Adrenal gland (tissue), 12 donors: Measurements from ENCODE around the gene CMIP. TPM values are rescaled to one million over a fixed set of nuclear protein-coding genes. Genes with fewer than 3 reads are reported as not detected.

Source experiments
- DNase-seq, 7 donors: peaks; one replicate each; pipeline ENCODE4 v3.0.0-alpha.2; 2019 to 2020
- H3K27ac ChIP-seq, 5 donors: fragments of 200-600 bp; sonication (generic) in 4 of 5; 1 replicate in 3 of 5; 2 replicates in 2 of 5; pipeline versions ENCODE4 v1.5.1 to v1.8.0; 2016 to 2020; ENCODE audit warnings: mild to moderate bottlenecking in 1 of 5
- H3K27me3 ChIP-seq: fragments of 200-600 bp; 2 replicates; pipeline ENCODE4 v1.8.0; 2021
- H3K36me3 ChIP-seq, 2 donors: fragments of 200-600 bp; replicated peaks in 1 of 2; 1 replicate in 1 of 2; 2 replicates in 1 of 2; pipeline versions ENCODE4 v1.5.1 to v1.8.0; 2018 to 2022
- H3K4me1 ChIP-seq, 2 donors: fragments of 200-600 bp; replicated peaks in 1 of 2; 1 replicate in 1 of 2; 2 replicates in 1 of 2; pipeline versions ENCODE4 v1.5.1 to v1.8.0; 2018 to 2021
- H3K4me3 ChIP-seq, 4 donors: fragments of 200-600 bp; sonication (generic) in 3 of 4; one replicate each; pipeline ENCODE4 v1.5.1; 2016 to 2018
- H3K9me3 ChIP-seq, 3 donors: fragments of 200-600 bp; sonication (generic) in 1 of 3; replicated peaks in 1 of 3; 1 replicate in 2 of 3; 2 replicates in 1 of 3; pipeline versions ENCODE4 v1.5.1 to v1.8.0; 2016 to 2021
- POLR2A ChIP-seq, 2 donors: fragments of 450-650 bp; IDR thresholded peaks; one replicate each; pipeline ENCODE4 v1.6.1; 2017; ENCODE audit warnings: antibody characterized with exemption in 2 of 2, mild to moderate bottlenecking in 2 of 2, moderate library complexity in 1 of 2
- WGBS, 4 donors: extraction: QIAGEN DNeasy Blood & Tissue Kit in 2 of 4; methylation state at CpG; one replicate each; pipeline versions ENCODE4 v1.1.5 to v1.1.7; 2013 to 2017; 5-methylcytosine and 5-hydroxymethylcytosine counted together
- intact Hi-C, 2 donors: fragments of 100-400 bp; cut with DNase I; formaldehyde crosslinking; loops; one replicate each; pipeline versions ENCODE4 v1.14.1 to v1.15.0; 2022 to 2023
- polyA plus RNA-seq, 3 donors: library from polyadenylated mRNA; stranded (reverse); fragments of 200-250 nt in 2 of 3; fragments of 350-450 nt in 1 of 3; fragmentation: Illumina TruSeq in 1 of 3; extraction: RNeasy Lipid Tissue Mini Kit (QIAGEN cat#74804) in 1 of 3; gene quantifications; one replicate each; pipeline ENCODE4 v1.2.3, GENCODE V29; 2013 to 2014
- total RNA-seq, 9 donors: library from RNA; depleted of rRNA in 4 of 9; stranded (reverse); fragments of >200 nt in 4 of 9; fragments of 120-200 nt in 1 of 9; fragmentation: NEBNext Ultra II Directional in 1 of 9; extraction: Animal tissue kit (Norgen Biotek cat#: 25700) in 1 of 9; gene quantifications; one replicate each; pipeline versions ENCODE4 v1.1.0 to v1.2.4, GENCODE V29; 2013 to 2023
- TF ChIP-seq, protein P1 (sequence below), 6 experiments: fragments of 450-650 bp in 4 of 6; fragments of 200-600 bp in 2 of 6; sonication (generic) in 1 of 6; IDR thresholded peaks; 1 replicate in 5 of 6; 2 replicates in 1 of 6; pipeline versions ENCODE4 v1.5.1 to v1.8.0; 2016 to 2021; ENCODE audit warnings: antibody characterized with exemption in 6 of 6, mild to moderate bottlenecking in 2 of 6, moderate library complexity in 1 of 6
- donor health status: healthy with polysubstance abuse.
- donor health status: Bipolar disorder and iron deficiency.
- donor health status: DM: yes; HTN: yes; CAD: no.
- donor health status: DM: no; HTN: no; CAD: no.
- donor health status: DM: no; HTN: no; CAD: no.
- donor health status: DM: yes; HTN: yes; CAD: no.

Gene CMIP
- total and polyA plus RNA-seq, 12 donors = 8.1 to 87.9 (median 42.5) TPM

GRCh38 chr16:81694494-81695280 lies 250.1 kb downstream of the CMIP start:
- no peak for DNase-seq
- TF ChIP-seq POLR2A (IDR thresholded peaks at IDR 0.05) = no peak
- TF ChIP-seq, protein P1, sequence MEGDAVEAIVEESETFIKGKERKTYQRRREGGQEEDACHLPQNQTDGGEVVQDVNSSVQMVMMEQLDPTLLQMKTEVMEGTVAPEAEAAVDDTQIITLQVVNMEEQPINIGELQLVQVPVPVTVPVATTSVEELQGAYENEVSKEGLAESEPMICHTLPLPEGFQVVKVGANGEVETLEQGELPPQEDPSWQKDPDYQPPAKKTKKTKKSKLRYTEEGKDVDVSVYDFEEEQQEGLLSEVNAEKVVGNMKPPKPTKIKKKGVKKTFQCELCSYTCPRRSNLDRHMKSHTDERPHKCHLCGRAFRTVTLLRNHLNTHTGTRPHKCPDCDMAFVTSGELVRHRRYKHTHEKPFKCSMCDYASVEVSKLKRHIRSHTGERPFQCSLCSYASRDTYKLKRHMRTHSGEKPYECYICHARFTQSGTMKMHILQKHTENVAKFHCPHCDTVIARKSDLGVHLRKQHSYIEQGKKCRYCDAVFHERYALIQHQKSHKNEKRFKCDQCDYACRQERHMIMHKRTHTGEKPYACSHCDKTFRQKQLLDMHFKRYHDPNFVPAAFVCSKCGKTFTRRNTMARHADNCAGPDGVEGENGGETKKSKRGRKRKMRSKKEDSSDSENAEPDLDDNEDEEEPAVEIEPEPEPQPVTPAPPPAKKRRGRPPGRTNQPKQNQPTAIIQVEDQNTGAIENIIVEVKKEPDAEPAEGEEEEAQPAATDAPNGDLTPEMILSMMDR (IDR thresholded peaks at IDR 0.05) = no peak
- no peak overlapping the region for H3K4me3 ChIP-seq
- H3K27me3 ChIP-seq = no peaks in the 10 kb centered on the region
- H3K27ac ChIP-seq = peak overlapping the region in 2 of 5 donors; percentile 14 to 19
- peaks cover 0 to 56% of the 10 kb centered on the region in 2 donors for H3K36me3 ChIP-seq
- intact Hi-C loops = loop anchor here in 1 of 2 donors (10.0 kb wide), 1 partner anchor 290 kb away; no protein-coding TSS in a partner anchor
- no peaks in the 10 kb centered on the region for H3K9me3 ChIP-seq
- WGBS, 4 donors = 65 to 83% (median 78%) methylated on average over 11 to 14 of the region's 14 CpGs
- peaks cover 0 to 17% of the 10 kb centered on the region in 2 donors for H3K4me1 ChIP-seq

GRCh38 chr16:81695321-81696165 lies 250.9 kb downstream of the CMIP start:
- H3K4me1 ChIP-seq = peaks cover 0 to 17% of the 10 kb centered on the region in 2 donors

DNA sequence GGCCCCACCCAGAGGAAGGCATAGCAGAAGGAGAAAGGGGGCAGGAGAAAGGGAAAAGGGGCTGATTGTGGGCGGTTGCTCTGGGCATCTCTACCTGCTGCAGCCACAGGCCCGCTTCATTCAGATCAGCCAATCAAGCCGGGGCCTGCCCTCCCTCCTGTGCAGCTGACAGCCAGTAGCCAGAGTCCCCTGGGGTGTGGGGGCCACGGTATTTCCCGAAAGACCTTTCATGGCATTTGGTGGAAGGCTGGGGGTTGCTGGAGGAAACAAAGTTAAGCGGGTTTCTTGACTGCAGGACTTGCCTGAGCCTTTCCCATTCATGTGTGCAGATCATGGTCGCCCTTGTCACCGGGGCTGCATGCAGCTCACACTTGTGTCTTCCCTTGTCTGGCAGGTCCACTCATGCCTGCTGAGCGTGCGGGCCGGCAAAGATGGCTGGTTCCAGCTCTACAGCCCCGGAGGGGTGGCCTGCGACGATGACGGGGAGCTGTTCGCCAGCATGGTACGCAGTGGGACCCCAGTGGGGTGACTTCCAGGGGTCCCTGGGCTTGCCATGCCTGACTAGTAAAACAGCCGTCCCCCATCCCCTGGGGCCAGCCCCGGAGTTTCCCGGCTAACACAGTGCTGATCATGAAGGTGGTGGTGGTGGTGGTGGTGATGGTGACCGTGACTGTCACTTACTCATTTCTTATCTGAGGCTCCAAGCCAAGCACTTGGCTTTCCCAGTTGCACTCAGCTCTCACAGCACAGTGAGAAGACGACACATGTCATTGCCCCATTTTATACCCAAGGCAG lies 251.8 kb downstream of the CMIP start:
- Histone ChIP-seq H3K27me3 (no peaks in the 10 kb centered on the region), H3K4me1 (peaks cover 0 to 17% of the 10 kb centered on the region in 2 donors), H3K4me3 (no peak overlapping the region), H3K27ac (peak overlapping the region in 1 of 5 donors; percentile 11), H3K36me3 (peaks cover 0 to 68% of the 10 kb centered on the region in 2 donors), H3K9me3 (no peaks in the 10 kb centered on the region)
- DNase-seq = peak in 2 of 7 donors; percentile 38 to 52
- no peak for TF ChIP-seq POLR2A (IDR thresholded peaks at IDR 0.05)
- TF ChIP-seq, protein P1 (IDR thresholded peaks at IDR 0.05) = no peak
- 68 to 96% (median 86%) methylated on average over 11 to 22 of the region's 22 CpGs for WGBS, 4 donors
- intact Hi-C loops = loop anchor here in 1 of 2 donors (10.0 kb wide), 1 partner anchor 292 kb away; no protein-coding TSS in a partner anchor

More at GRCh38 chr16:81695321-81696165, 250.9 kb downstream of the CMIP start:
- H3K27me3 ChIP-seq = no peaks in the 10 kb centered on the region
- no peak overlapping the region for H3K4me3 ChIP-seq
- intact Hi-C loops = loop anchor here in 1 of 2 donors (10.0 kb wide), 1 partner anchor 291 kb away; no protein-coding TSS in a partner anchor
- H3K27ac ChIP-seq = peak overlapping the region in 2 of 5 donors; percentile 14 to 50
- TF ChIP-seq, protein P1 (IDR thresholded peaks at IDR 0.05) = no peak
- TF ChIP-seq POLR2A (IDR thresholded peaks at IDR 0.05) = no peak
- no peak for DNase-seq
- WGBS, 4 donors = 49 to 68% (median 60%) methylated on average over 9 to 10 of the region's 10 CpGs
- H3K9me3 ChIP-seq = no peaks in the 10 kb centered on the region
- H3K36me3 ChIP-seq = peaks cover 0 to 63% of the 10 kb centered on the region in 2 donors
